Astrocyte (in vitro differentiated cells and primary cell): ENCODE measurements around the gene TMEM116. TPM values are rescaled to one million over a fixed set of nuclear protein-coding genes. Genes with fewer than 3 reads are reported as not detected.
"Not testable (repeated sequence)": the region's sequence is repeated elsewhere in the genome, so short reads cannot be mapped to it uniquely, and the experiment has no call there.

Source experiments
- DNase-seq: peaks from one replicate; pipeline ENCODE4 v3.0.0-alpha.2; 2010; ENCODE audit warnings: low read depth
- FAIRE-seq: peaks from 2 replicates; lab custom pipeline; 2011; peaks lifted over from hg19 to GRCh38; lab: Jason Lieb, UNC
- H2AFZ ChIP-seq: 2 replicates; pipeline ENCODE4 v1.6.0; 2012; ENCODE audit warnings: low read depth, low read length, inconsistent platforms
- H3K27ac ChIP-seq: 2 replicates; pipeline ENCODE4 v1.5.1; 2011; ENCODE audit warnings: low read depth, low read length, inconsistent platforms
- H3K27me3 ChIP-seq: 2 replicates; pipeline ENCODE4 v1.6.0; 2011; ENCODE audit warnings: low read length, inconsistent platforms; ENCODE audit not compliant: insufficient read depth
- H3K36me3 ChIP-seq: 2 replicates; pipeline ENCODE4 v1.5.1; 2011; ENCODE audit warnings: low read length, inconsistent platforms; ENCODE audit not compliant: insufficient read depth
- H3K4me1 ChIP-seq: 2 replicates; pipeline ENCODE4 v1.5.1; 2011; ENCODE audit warnings: low read length, inconsistent platforms; ENCODE audit not compliant: insufficient read depth
- H3K4me2 ChIP-seq: 2 replicates; pipeline ENCODE4 v1.6.0; 2012; ENCODE audit warnings: low read length, inconsistent platforms
- H3K4me3 ChIP-seq: 2 replicates; pipeline ENCODE4 v1.5.1; 2011; ENCODE audit warnings: low read depth, mild to moderate bottlenecking, low read length, inconsistent platforms; ENCODE audit not compliant: insufficient read depth
- H3K79me2 ChIP-seq: 2 replicates; pipeline ENCODE4 v1.6.0; 2012; ENCODE audit warnings: mild to moderate bottlenecking, low read length, inconsistent platforms; ENCODE audit not compliant: insufficient read depth
- H3K9ac ChIP-seq: 2 replicates; pipeline ENCODE4 v1.6.0; 2012; ENCODE audit warnings: mild to moderate bottlenecking, low read length, inconsistent platforms
- H3K9me3 ChIP-seq: 2 replicates; pipeline ENCODE4 v1.5.1; 2012; ENCODE audit warnings: low read depth, mild to moderate bottlenecking, low read length, inconsistent platforms; ENCODE audit not compliant: insufficient read depth
- H4K20me1 ChIP-seq: 2 replicates; pipeline ENCODE4 v1.6.0; 2012; ENCODE audit warnings: low read length, inconsistent platforms; ENCODE audit not compliant: insufficient read depth
- H3K27ac Mint-ChIP-seq: one replicate; pipeline ENCODE4 v1.8.0; 2021; ENCODE audit warnings: mild to moderate bottlenecking, mixed read lengths; ENCODE audit not compliant: unreplicated experiment
- H3K27me3 Mint-ChIP-seq: one replicate; pipeline ENCODE4 v1.8.0; 2021; ENCODE audit warnings: low read depth, mixed read lengths; ENCODE audit not compliant: unreplicated experiment
- H3K36me3 Mint-ChIP-seq: one replicate; pipeline ENCODE4 v1.8.0; 2021; ENCODE audit warnings: low read depth, mixed read lengths; ENCODE audit not compliant: unreplicated experiment
- H3K4me1 Mint-ChIP-seq: one replicate; pipeline ENCODE4 v1.8.0; 2021; ENCODE audit warnings: low read depth, mixed read lengths; ENCODE audit not compliant: unreplicated experiment
- H3K4me3 Mint-ChIP-seq: one replicate; pipeline ENCODE4 v1.8.0; 2021; ENCODE audit warnings: mild to moderate bottlenecking, moderate library complexity, mixed read lengths; ENCODE audit not compliant: unreplicated experiment
- H3K9me3 Mint-ChIP-seq: one replicate; pipeline ENCODE4 v1.8.0; 2021; ENCODE audit warnings: mild to moderate bottlenecking, mixed read lengths; ENCODE audit not compliant: unreplicated experiment
- CTCF ChIP-seq: IDR thresholded peaks from 2 replicates; pipeline ENCODE4 v1.5.1; 2011; ENCODE audit warnings: low read depth, mild to moderate bottlenecking, inconsistent platforms, low read length, moderate library complexity; ENCODE audit not compliant: insufficient read depth
- EZH2 ChIP-seq: IDR thresholded peaks from 2 replicates; pipeline ENCODE4 v1.6.1; 2012; ENCODE audit warnings: mild to moderate bottlenecking, low read length, inconsistent platforms; ENCODE audit not compliant: insufficient read depth
- total RNA-seq: library from RNA; stranded (reverse); gene quantifications from 2 replicates; pipeline ENCODE4 v1.2.1, GENCODE V29; 2021

TMEM116 gene
- total RNA-seq, 1 donor from 2014 or later = 7.5 TPM

- no peak overlapping the region for H3K27ac Mint-ChIP-seq
These were observed 14.9 kb downstream of the TMEM116 start for GRCh38 chr12:111998015-111998414.

GRCh38 chr12:111997300-111997699, 15.7 kb downstream of the TMEM116 start:
- FAIRE-seq (no peak), DNase-seq (no peak)
- no peak overlapping the region for H3K27ac Mint-ChIP-seq
- H3K27me3 Mint-ChIP-seq = no peaks in the 10 kb centered on the region
- H3K9me3 ChIP-seq = no peaks in the 10 kb centered on the region
- H3K79me2 ChIP-seq = no peaks in the 10 kb centered on the region
- H4K20me1 ChIP-seq = no peaks in the 10 kb centered on the region
- no peaks in the 10 kb centered on the region for H3K27me3 ChIP-seq
- no peaks in the 10 kb centered on the region for H3K4me1 Mint-ChIP-seq
- H3K36me3 Mint-ChIP-seq = peaks cover 2% of the 10 kb centered on the region
- no peak overlapping the region for H3K4me3 Mint-ChIP-seq
- no peak for TF ChIP-seq EZH2
- TF ChIP-seq CTCF = no peak
- no peaks in the 10 kb centered on the region for H3K9me3 Mint-ChIP-seq
- no peak overlapping the region for H3K4me2 ChIP-seq
- H3K36me3 ChIP-seq = no peaks in the 10 kb centered on the region
- H3K4me3 ChIP-seq = no peak overlapping the region
- no peak overlapping the region for H3K27ac ChIP-seq
- H2AFZ ChIP-seq = no peak overlapping the region
- H3K4me1 ChIP-seq = no peaks in the 10 kb centered on the region
- no peak overlapping the region for H3K9ac ChIP-seq

More at GRCh38 chr12:111998015-111998414, 14.9 kb downstream of the TMEM116 start:
- Histone ChIP-seq H3K9me3 (no peaks in the 10 kb centered on the region), H4K20me1 (no peaks in the 10 kb centered on the region), H3K9ac (no peak overlapping the region), H3K4me2 (no peak overlapping the region), H3K4me3 (no peak overlapping the region), H2AFZ (no peak overlapping the region), H3K36me3 (no peaks in the 10 kb centered on the region), H3K27me3 (no peaks in the 10 kb centered on the region), H3K27ac (no peak overlapping the region), H3K79me2 (no peaks in the 10 kb centered on the region), H3K4me1 (no peaks in the 10 kb centered on the region)
- FAIRE-seq (no peak), DNase-seq (no peak)
- peaks cover 2% of the 10 kb centered on the region for H3K36me3 Mint-ChIP-seq
- no peaks in the 10 kb centered on the region for H3K4me1 Mint-ChIP-seq
- H3K27me3 Mint-ChIP-seq = no peaks in the 10 kb centered on the region
- TF ChIP-seq EZH2 (no peak), CTCF (no peak)
- no peak overlapping the region for H3K4me3 Mint-ChIP-seq
- H3K9me3 Mint-ChIP-seq = no peaks in the 10 kb centered on the region

GRCh38 chr12:111995782-111996480, 17.0 kb downstream of the TMEM116 start:
- H3K27ac Mint-ChIP-seq = no peak overlapping the region
- H3K9me3 Mint-ChIP-seq = no peaks in the 10 kb centered on the region
- DNase-seq (no peak), FAIRE-seq (no peak)
- no peaks in the 10 kb centered on the region for H3K27me3 ChIP-seq
- H4K20me1 ChIP-seq = no peaks in the 10 kb centered on the region
- H3K9ac ChIP-seq = no peak overlapping the region
- H3K79me2 ChIP-seq = no peaks in the 10 kb centered on the region
- H3K9me3 ChIP-seq = no peaks in the 10 kb centered on the region
- no peaks in the 10 kb centered on the region for H3K4me1 Mint-ChIP-seq
- H3K4me1 ChIP-seq = no peaks in the 10 kb centered on the region
- no peaks in the 10 kb centered on the region for H3K27me3 Mint-ChIP-seq
- H3K36me3 ChIP-seq = no peaks in the 10 kb centered on the region
- no peak overlapping the region for H3K27ac ChIP-seq
- H3K4me2 ChIP-seq = no peak overlapping the region
- H3K4me3 Mint-ChIP-seq = no peak overlapping the region
- H3K36me3 Mint-ChIP-seq = peaks cover 2% of the 10 kb centered on the region
- H2AFZ ChIP-seq = no peak overlapping the region
- no peak overlapping the region for H3K4me3 ChIP-seq
- no peak for TF ChIP-seq EZH2
- no peak for TF ChIP-seq CTCF

GRCh38 chr12:111994211-111995111, 18.5 kb downstream of the TMEM116 start:
- not testable (repeated sequence) for H4K20me1 ChIP-seq

More at GRCh38 chr12:111994211-111995111, 18.5 kb downstream of the TMEM116 start:
- not testable (repeated sequence) for H3K27me3 Mint-ChIP-seq, H3K4me2 ChIP-seq, H3K27ac Mint-ChIP-seq, H3K9me3 ChIP-seq, FAIRE-seq, H3K79me2 ChIP-seq, H3K36me3 ChIP-seq, DNase-seq, H3K9me3 Mint-ChIP-seq, H3K4me1 Mint-ChIP-seq, H3K4me3 ChIP-seq, H3K4me1 ChIP-seq, H3K9ac ChIP-seq, H3K36me3 Mint-ChIP-seq, H3K27me3 ChIP-seq, H3K27ac ChIP-seq, H2AFZ ChIP-seq, H3K4me3 Mint-ChIP-seq
